ENCODE measurements around the gene HDAC5.

DNA sequence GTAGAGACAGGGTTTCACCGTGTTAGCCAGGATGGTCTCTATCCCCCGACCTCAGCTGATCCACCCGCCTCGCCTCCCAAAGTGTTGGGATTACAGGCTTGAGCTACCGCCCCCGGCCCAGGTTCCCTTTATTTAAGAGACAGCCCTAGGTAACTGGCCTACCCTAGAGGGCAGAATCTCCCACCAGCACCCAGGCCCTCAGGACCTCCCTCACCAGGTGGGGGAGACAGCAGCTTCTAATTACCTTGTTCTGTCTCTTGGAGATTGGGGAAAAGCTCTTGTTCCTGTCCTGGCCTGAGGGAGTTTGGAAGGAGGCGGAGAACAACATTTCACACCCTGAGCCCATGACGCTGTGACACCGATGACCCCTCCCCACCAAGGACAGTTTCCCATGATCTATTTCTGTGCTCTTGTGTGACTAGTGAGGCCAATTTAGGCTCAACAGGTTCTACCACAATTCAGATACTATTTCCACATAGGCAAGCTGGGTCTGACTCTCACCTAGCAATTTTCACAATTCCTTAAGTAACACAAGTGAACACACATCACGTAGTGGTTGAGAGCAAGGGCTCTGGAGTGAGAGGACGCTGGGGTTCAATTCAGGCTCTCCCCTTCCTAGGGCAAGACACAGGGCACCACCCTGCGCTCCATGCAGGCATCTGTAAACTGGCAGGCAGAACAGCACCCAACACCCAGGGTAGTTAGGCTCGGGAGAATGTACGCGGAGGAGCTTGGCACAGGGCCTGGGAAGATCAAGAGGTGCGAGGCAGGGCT lies 20.4 kb downstream of the HDAC5 start:
- TF ChIP-seq POLR2A (IDR thresholded peaks at IDR 0.05) (no peak), CTCF (IDR thresholded peaks at IDR 0.05) (no peak)
